GM23248 (cell line): Measurements from ENCODE around the gene SURF1. TPM values are rescaled to one million over a fixed set of nuclear protein-coding genes. Genes with fewer than 3 reads are reported as not detected.

ENCODE experiments used
- DNase-seq: peaks from one replicate; pipeline ENCODE4 v3.0.0-alpha.2; 2015
- H2AFZ ChIP-seq: fragments of 200-600 bp; sonication (generic); 2 replicates; pipeline ENCODE4 v1.6.1; 2016; ENCODE audit warnings: antibody characterized with exemption
- H3F3A ChIP-seq: fragments of 200-600 bp; sonication (generic); 2 replicates; pipeline ENCODE4 v1.6.1; 2016; ENCODE audit warnings: mild to moderate bottlenecking, antibody characterized with exemption, mixed run types; ENCODE audit not compliant: insufficient read depth
- H3K27ac ChIP-seq: fragments of 200-600 bp; sonication (generic); 2 replicates; pipeline ENCODE4 v1.5.1; 2016; ENCODE audit warnings: mild to moderate bottlenecking
- H3K27me3 ChIP-seq: fragments of 200-600 bp; sonication (generic); replicated peaks from 2 replicates; pipeline ENCODE4 v1.6.1; 2016; ENCODE audit warnings: mild to moderate bottlenecking; ENCODE audit not compliant: insufficient read depth
- H3K36me3 ChIP-seq: fragments of 200-600 bp; sonication (generic); 2 replicates; pipeline ENCODE4 v1.6.1; 2016; ENCODE audit warnings: low read depth, mild to moderate bottlenecking
- H3K4me1 ChIP-seq: fragments of 200-600 bp; sonication (generic); 2 replicates; pipeline ENCODE4 v1.6.1; 2016; ENCODE audit warnings: mild to moderate bottlenecking; ENCODE audit not compliant: insufficient read depth
- H3K4me2 ChIP-seq: fragments of 200-600 bp; sonication (generic); one replicate; pipeline ENCODE4 v1.6.1; 2016; ENCODE audit warnings: mild to moderate bottlenecking; ENCODE audit not compliant: unreplicated experiment
- H3K4me3 ChIP-seq: fragments of 200-600 bp; sonication (generic); 2 replicates; pipeline ENCODE4 v1.5.1; 2016; ENCODE audit warnings: mild to moderate bottlenecking
- H3K79me2 ChIP-seq: fragments of 200-600 bp; sonication (generic); 2 replicates; pipeline ENCODE4 v1.6.1; 2016; ENCODE audit warnings: mild to moderate bottlenecking; ENCODE audit not compliant: insufficient read depth
- H3K9ac ChIP-seq: fragments of 200-600 bp; sonication (generic); 2 replicates; pipeline ENCODE4 v1.6.1; 2016; ENCODE audit warnings: mild to moderate bottlenecking
- H3K9me2 ChIP-seq: fragments of 200-600 bp; sonication (generic); 2 replicates; pipeline ENCODE4 v1.6.1; 2016; ENCODE audit warnings: mixed run types, mild to moderate bottlenecking, moderate library complexity; ENCODE audit not compliant: insufficient read depth
- H3K9me3 ChIP-seq: fragments of 200-600 bp; sonication (generic); one replicate; pipeline ENCODE4 v1.6.1; 2017; ENCODE audit warnings: low read depth
- H4K20me1 ChIP-seq: fragments of 200-600 bp; sonication (generic); 2 replicates; pipeline ENCODE4 v1.6.0; 2016; ENCODE audit not compliant: insufficient read depth
- EZH2 ChIP-seq: fragments of 200-600 bp; sonication (generic); IDR thresholded peaks from 2 replicates; pipeline ENCODE4 v1.6.1; 2018; ENCODE audit warnings: antibody characterized with exemption, mild to moderate bottlenecking; ENCODE audit not compliant: insufficient read depth, poor library complexity, severe bottlenecking
- EZH2phosphoT487 ChIP-seq: fragments of 200-600 bp; sonication (generic); IDR thresholded peaks from 2 replicates; pipeline ENCODE4 v1.6.1; 2018; ENCODE audit warnings: antibody characterized with exemption, moderate library complexity, mild to moderate bottlenecking, low read depth; ENCODE audit not compliant: insufficient read depth
- WGBS, 2 experiments: methylation state at CpG; one replicate each; pipeline ENCODE4 v1.1.6; 2015 to 2017; ENCODE audit warnings: low lambda C conversion rate in 2 of 2, low coverage in 1 of 2; ENCODE audit errors: missing lambda C conversion rate in 2 of 2; 5-methylcytosine and 5-hydroxymethylcytosine counted together
- in situ Hi-C: fragments of 300-500 bp; cut with MboI; formaldehyde crosslinking; loops from 2 replicates; pipeline ENCODE4 v1.15.0; 2020
- polyA plus RNA-seq: library from polyadenylated mRNA; unstranded; fragments of >200 nt; fragmentation: Nextera tagmentation; extraction: Ambion mirVana; gene quantifications from 2 replicates; pipeline ENCODE4 v1.2.1, GENCODE V29; 2016
- total RNA-seq: library from RNA; depleted of rRNA; stranded (reverse); fragments of >200 nt; shearing (Covaris generic); gene quantifications from 2 replicates; pipeline ENCODE4 v1.2.3, GENCODE V29; 2014

Gene SURF1
- total and polyA plus RNA-seq, 2 experiments from 2014 or later: 29.1 to 57.4 TPM

DNA sequence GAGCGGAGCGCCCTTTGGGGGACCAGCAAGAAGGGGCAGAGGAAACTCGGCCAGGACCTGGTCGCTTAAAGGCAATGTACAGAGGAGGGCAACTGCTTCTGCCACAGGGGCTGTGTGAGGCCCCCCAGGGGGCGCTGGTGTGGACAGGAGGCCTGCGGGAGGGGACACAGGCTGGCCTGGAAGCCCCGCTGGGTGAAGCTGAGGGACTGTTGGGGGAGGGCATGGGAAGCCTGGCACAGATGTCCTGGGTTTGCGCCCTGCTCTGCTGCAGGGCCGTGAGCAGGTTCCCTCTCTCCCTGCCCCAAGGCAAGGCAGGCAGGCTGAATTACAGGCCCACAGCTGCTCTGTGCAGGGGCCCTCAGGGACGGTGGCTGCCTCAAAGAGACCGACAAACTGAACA is 13.7 kb downstream of the SURF1 start:
- in situ Hi-C loops: no loop called here
- H3K4me2 ChIP-seq: no peak overlapping the region
- H3K27ac ChIP-seq: no peak overlapping the region
- H3K4me3 ChIP-seq: no peak overlapping the region
- no peaks in the 10 kb centered on the region for H3K27me3 ChIP-seq
- peaks cover 32% of the 10 kb centered on the region for H3K79me2 ChIP-seq
- peaks cover 7% of the 10 kb centered on the region for H3F3A ChIP-seq
- H3K9me2 ChIP-seq: no peaks in the 10 kb centered on the region
- DNase-seq: no peak
- no peak for TF ChIP-seq EZH2
- TF ChIP-seq EZH2phosphoT487: no peak
- WGBS, 2 experiments: 92 to 96% methylated on average over 8 to 11 of the region's 11 CpGs
- H2AFZ ChIP-seq: no peak overlapping the region
- H3K9me3 ChIP-seq: no peaks in the 10 kb centered on the region
- H4K20me1 ChIP-seq: no peaks in the 10 kb centered on the region
- no peak overlapping the region for H3K9ac ChIP-seq
- peaks cover 14% of the 10 kb centered on the region; the same call in 1 of the 2 replicates for H3K36me3 ChIP-seq
- 0 out of 2 replicates have a peak, but pooled peaks cover 4% of the 10 kb centered on the region for H3K4me1 ChIP-seq

DNA sequence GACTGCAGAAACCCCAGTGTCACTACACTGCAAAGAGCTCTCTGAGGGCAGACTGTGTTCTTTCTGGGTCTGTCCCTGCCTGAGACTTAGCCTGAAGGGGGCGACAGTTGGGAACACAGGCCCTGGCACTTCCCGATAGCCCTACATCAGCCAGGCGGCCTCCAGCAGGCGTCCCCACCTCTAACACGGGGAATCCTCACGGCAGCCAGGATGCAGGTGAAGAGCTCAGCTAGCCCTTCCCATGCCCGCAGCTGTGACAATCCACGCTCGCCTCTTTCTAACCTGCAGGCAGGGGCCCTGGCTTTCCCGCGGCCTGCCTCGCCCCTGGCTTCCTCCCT is 14.2 kb downstream of the SURF1 start:
- no peaks in the 10 kb centered on the region for H3K9me2 ChIP-seq
- no peak overlapping the region for H3K4me2 ChIP-seq
- H3K27ac ChIP-seq: no peak overlapping the region
- no peak overlapping the region for H3K9ac ChIP-seq
- H3K4me1 ChIP-seq: 0 out of 2 replicates have a peak, but pooled peaks cover 4% of the 10 kb centered on the region
- peaks cover 28% of the 10 kb centered on the region for H3K79me2 ChIP-seq
- 78 to 84% methylated on average over 11 to 12 of the region's 12 CpGs for WGBS, 2 experiments
- H3K36me3 ChIP-seq: peaks cover 14% of the 10 kb centered on the region; the same call in 1 of the 2 replicates
- no peak overlapping the region for H2AFZ ChIP-seq
- no peaks in the 10 kb centered on the region for H3K9me3 ChIP-seq
- H3K27me3 ChIP-seq: no peaks in the 10 kb centered on the region
- no peak overlapping the region for H3K4me3 ChIP-seq
- in situ Hi-C loops: no loop called here
- no peaks in the 10 kb centered on the region for H4K20me1 ChIP-seq
- DNase-seq: no peak
- H3F3A ChIP-seq: peaks cover 12% of the 10 kb centered on the region
- TF ChIP-seq EZH2 (no peak), EZH2phosphoT487 (no peak)

DNA sequence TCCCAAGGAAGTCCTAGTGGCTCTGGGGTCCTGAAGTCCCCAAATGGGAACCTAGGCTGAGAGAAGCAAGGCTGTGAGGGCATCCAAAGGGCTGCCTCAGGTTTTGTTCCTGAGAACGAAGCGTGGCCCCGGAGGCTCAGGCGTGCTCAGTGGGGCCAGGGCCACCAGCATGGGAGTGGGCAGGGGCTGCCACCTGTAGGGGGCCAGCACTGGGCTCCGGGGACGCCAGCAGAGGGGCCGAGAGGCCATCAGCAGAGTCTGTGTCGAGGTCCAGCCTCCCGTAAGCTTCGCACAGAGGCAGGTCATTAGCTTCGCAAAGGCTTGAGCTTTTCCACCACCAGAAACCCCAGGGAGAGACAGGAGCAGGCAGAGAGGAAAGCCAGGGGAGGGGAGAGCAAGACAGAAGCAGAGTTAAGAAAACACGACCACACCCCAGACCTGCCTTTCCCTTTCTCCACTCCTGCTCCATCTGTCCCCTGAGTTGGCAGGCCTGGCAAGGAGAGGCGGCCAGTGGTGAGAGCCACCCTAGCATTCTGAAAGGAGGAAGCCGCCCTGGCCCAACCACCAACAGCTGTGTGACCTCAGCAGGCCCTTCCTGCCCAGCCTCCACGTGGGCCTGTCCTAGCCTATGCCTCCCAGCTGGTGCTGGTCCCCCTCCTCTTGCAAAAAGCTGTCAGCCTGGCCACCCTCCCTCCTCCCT is 14.8 kb downstream of the SURF1 start:
- no peaks in the 10 kb centered on the region for H3K9me3 ChIP-seq
- H3K4me2 ChIP-seq: no peak overlapping the region
- no peak overlapping the region for H3K9ac ChIP-seq
- no peaks in the 10 kb centered on the region for H4K20me1 ChIP-seq
- no peak for DNase-seq
- no peaks in the 10 kb centered on the region for H3K9me2 ChIP-seq
- TF ChIP-seq EZH2phosphoT487: no peak
- TF ChIP-seq EZH2: no peak
- H3K27me3 ChIP-seq: no peaks in the 10 kb centered on the region
- in situ Hi-C loops: no loop called here
- H2AFZ ChIP-seq: no peak overlapping the region
- H3K4me1 ChIP-seq: 0 out of 2 replicates have a peak, but pooled peaks cover 6% of the 10 kb centered on the region
- H3K79me2 ChIP-seq: peaks cover 23% of the 10 kb centered on the region
- 83 to 88% methylated on average over 13 to 15 of the region's 15 CpGs for WGBS, 2 experiments
- peaks cover 15% of the 10 kb centered on the region for H3F3A ChIP-seq
- H3K27ac ChIP-seq: no peak overlapping the region
- no peak overlapping the region for H3K4me3 ChIP-seq
- H3K36me3 ChIP-seq: peaks cover 14% of the 10 kb centered on the region; the same call in 1 of the 2 replicates

- no peak for DNase-seq
- in situ Hi-C loops: no loop called here
These were observed 15.4 kb downstream of the SURF1 start for GRCh38 chr9:133340916-133341315.

More at GRCh38 chr9:133340916-133341315, 15.4 kb downstream of the SURF1 start:
- Histone ChIP-seq H3F3A (peaks cover 15% of the 10 kb centered on the region), H3K9me3 (no peaks in the 10 kb centered on the region), H3K9me2 (no peaks in the 10 kb centered on the region), H4K20me1 (no peaks in the 10 kb centered on the region), H3K27ac (no peak overlapping the region), H3K27me3 (no peaks in the 10 kb centered on the region), H3K4me3 (no peak overlapping the region), H3K79me2 (peaks cover 17% of the 10 kb centered on the region), H3K36me3 (peaks cover 14% of the 10 kb centered on the region; the same call in 1 of the 2 replicates), H3K4me2 (no peak overlapping the region), H3K9ac (no peak overlapping the region), H2AFZ (no peak overlapping the region), H3K4me1 (0 out of 2 replicates have a peak, but pooled peaks cover 3% of the 10 kb centered on the region)
- WGBS, 2 experiments: 87 to 93% methylated on average over 11 to 13 of the region's 13 CpGs
- TF ChIP-seq EZH2phosphoT487 (no peak), EZH2 (no peak)
